ENCODE results near the gene CNTN1.

Gene CNTN1

DNA sequence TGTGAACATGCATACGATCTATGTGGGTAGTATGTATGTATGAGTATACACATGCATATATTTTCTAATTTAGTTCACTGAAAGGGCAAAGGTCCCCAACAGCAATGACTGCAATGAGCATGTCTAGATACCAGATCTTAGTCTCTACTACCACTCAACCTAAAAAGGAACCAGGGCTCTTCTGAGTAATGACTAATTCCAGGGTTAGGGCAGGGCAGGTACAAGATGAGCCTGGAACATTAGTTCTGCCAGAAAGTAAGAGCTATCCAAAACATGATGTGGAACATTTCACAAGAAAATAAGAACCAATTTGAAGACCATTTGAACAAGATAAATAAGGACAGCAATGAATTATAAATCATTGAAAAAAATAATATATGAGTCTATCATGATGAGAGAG, 404.6 kb downstream of the CNTN1 start:
- in situ Hi-C loops (cut with MboI; ENCODE audit: low sequenced_read_pairs), result no loop called here

GRCh38 chr12:41100572-41100971, 408.3 kb downstream of the CNTN1 start:
- in situ Hi-C loops (cut with MboI; ENCODE audit: low sequenced_read_pairs), result no loop called here

DNA sequence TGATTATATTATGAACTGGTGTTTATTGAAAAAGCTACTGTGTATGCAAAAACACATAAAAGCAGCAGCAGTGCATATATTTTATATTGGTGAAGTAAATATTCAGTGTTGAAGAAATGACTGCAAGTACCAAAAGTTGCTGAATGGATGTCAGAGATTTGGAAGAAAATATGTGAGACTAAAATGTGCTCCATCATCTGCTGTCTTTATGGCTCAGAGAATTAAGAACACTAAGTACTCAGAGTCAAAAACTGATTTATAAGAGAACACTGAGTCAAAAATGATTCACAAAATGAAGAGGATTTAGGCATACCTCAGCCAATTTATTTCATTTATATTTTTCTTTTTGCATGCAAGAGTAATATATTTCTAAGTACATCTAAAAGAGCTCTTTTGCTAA, 409.6 kb downstream of the CNTN1 start:
- in situ Hi-C loops (cut with MboI; ENCODE audit: low sequenced_read_pairs), result no loop called here

GRCh38 chr12:41103614-41104013, 411.4 kb downstream of the CNTN1 start:
- in situ Hi-C loops (cut with MboI; ENCODE audit: low sequenced_read_pairs), result no loop called here

- in situ Hi-C loops (cut with MboI; ENCODE audit: low sequenced_read_pairs), result no loop called here
Observed at GRCh38 chr12:41106315-41106714, 414.1 kb downstream of the CNTN1 start.

GRCh38 chr12:41108032-41108431, 415.8 kb downstream of the CNTN1 start:
- in situ Hi-C loops (cut with MboI; ENCODE audit: low sequenced_read_pairs), result no loop called here

DNA sequence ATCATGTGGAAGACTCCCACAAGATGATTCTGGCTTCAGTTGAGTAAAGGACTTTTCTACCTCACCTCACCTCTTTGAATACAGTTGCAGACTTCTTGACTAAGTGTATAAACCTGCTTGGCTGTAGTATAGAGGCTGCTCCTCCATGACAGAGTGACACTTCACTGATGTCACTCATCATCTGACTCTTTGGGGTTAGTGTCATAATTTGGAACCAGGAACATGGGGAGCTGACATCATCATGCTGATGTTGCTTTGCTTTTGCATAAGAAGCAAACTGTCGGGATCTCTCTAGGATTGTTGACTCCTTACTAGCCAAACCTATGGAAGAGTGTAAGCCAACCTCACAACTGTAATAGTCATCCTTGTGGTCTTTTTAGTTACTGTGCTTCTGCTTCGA, 420.7 kb downstream of the CNTN1 start:
- in situ Hi-C loops (cut with MboI; ENCODE audit: low sequenced_read_pairs), result no loop called here

DNA sequence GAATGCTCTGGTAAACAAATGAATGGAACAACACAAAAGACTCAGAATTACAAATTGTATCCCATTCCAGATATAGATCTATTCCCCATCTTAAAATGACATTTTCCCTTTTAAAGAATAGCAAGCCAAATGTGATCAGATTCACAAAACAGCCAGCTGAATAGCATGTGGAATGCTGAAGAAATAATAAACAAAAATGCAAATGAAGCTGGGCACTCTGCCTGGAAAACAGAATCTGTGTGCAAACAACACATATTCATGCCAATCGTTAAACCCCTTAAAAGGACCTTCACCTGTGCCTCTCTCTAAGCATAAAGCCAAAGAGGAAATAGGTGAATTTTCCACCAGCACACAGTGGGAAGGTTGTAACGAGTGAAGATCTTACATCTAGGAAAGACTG, 428.0 kb downstream of the CNTN1 start:
- in situ Hi-C loops (cut with MboI; ENCODE audit: low sequenced_read_pairs), result no loop called here

DNA sequence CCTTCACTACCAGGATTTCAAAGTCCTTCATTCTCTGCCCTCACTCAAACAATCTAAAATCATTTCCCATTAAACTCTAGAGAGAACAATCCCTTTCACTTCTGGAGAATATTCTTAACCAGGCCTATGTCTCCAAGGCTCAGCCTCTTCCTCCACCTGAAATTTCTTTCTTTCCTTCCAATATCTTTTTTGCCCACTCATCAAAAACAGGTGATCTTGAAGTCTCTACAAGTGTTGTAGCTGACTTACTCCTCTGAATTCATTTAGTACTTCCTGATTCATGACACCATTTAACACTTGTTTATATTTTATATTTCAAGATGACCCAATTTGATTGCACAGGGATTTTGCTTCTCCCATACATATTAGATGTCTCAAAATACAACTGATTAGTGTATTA, 429.1 kb downstream of the CNTN1 start:
- in situ Hi-C loops (cut with MboI; ENCODE audit: low sequenced_read_pairs), result no loop called here

All from HL-60/S4 treated with retinoic acid at 250 ng/mL for 4 days and 3 days (cell line).